ENCODE results near the gene RCAN2.

GRCh38 chr6:46296586-46296985 is 194.7 kb downstream of the RCAN2 start:
- TF ChIP-seq CTCF (conservative IDR thresholded peaks at IDR 0.05) = no peak
- TF ChIP-seq ZFX (IDR thresholded peaks at IDR 0.05) = no peak
